Heart right ventricle (tissue), 16 donors: Measurements from ENCODE around the gene LARP1B. TPM values are rescaled to one million over a fixed set of nuclear protein-coding genes. Genes with fewer than 3 reads are reported as not detected.

Experiments used
- ATAC-seq, 8 donors: fragments of 200-7000 bp; cut with Tn5 transposase; one replicate each; pipeline ENCODE4 v1.9.1; 2020; ENCODE audit warnings: mild to moderate bottlenecking in 8 of 8, moderate library complexity in 8 of 8, moderate number of reproducible peaks in 1 of 8
- DNase-seq, 2 donors: peaks; one replicate each; pipeline ENCODE4 v3.0.0-alpha.2; 2020
- H3K27ac ChIP-seq, 10 donors: fragments of 200-600 bp; sonication (generic) in 2 of 10; one replicate each; pipeline versions ENCODE4 v1.5.0 to v1.8.0; 2020 to 2022; ENCODE audit warnings: mild to moderate bottlenecking in 3 of 10
- H3K27me3 ChIP-seq, 7 donors: fragments of 200-600 bp; one replicate each; pipeline ENCODE4 v1.8.0; 2021 to 2022; ENCODE audit warnings: mild to moderate bottlenecking in 2 of 7
- H3K36me3 ChIP-seq, 9 donors: fragments of 200-600 bp; sonication (generic) in 1 of 9; one replicate each; pipeline versions ENCODE4 v1.5.0 to v1.8.0; 2020 to 2022; ENCODE audit warnings: mild to moderate bottlenecking in 2 of 9
- H3K4me1 ChIP-seq, 9 donors: fragments of 200-600 bp; sonication (generic) in 1 of 9; one replicate each; pipeline versions ENCODE4 v1.5.0 to v1.8.0; 2020 to 2022; ENCODE audit warnings: mild to moderate bottlenecking in 4 of 9
- H3K4me3 ChIP-seq, 10 donors: fragments of 200-600 bp; sonication (generic) in 2 of 10; one replicate each; pipeline versions ENCODE4 v1.5.0 to v1.8.0; 2020 to 2022; ENCODE audit warnings: mild to moderate bottlenecking in 7 of 10, moderate library complexity in 2 of 10
- H3K9me3 ChIP-seq, 11 donors: fragments of 200-600 bp in 10 of 11; sonication (generic) in 2 of 11; one replicate each; pipeline versions ENCODE4 v1.5.0 to v1.8.0; 2013 to 2022; ENCODE audit warnings: mild to moderate bottlenecking in 2 of 11, control low read depth in 1 of 11, moderate library complexity in 1 of 11
- CTCF ChIP-seq, 9 donors: fragments of 200-600 bp; sonication (generic) in 2 of 9; IDR thresholded peaks; one replicate each; pipeline versions ENCODE4 v1.5.0 to v1.8.0; 2021 to 2022; ENCODE audit warnings: antibody characterized with exemption in 9 of 9, mild to moderate bottlenecking in 5 of 9, moderate library complexity in 1 of 9
- WGBS, 2 donors: extraction: QIAGEN DNeasy Blood & Tissue Kit; methylation state at CpG; one replicate each; pipeline ENCODE4 v1.1.7; 2013; ENCODE audit warnings: inconsistent platforms in 1 of 2; 5-methylcytosine and 5-hydroxymethylcytosine counted together
- intact Hi-C, 10 donors: fragments of 100-400 bp; cut with DNase I; formaldehyde crosslinking; loops; one replicate each; pipeline versions ENCODE4 v1.11.1 to v1.14.2; 2022
- long read RNA-seq, 3 donors: library from polyadenylated mRNA; unstranded; transcript quantifications; one replicate each; pipeline ENCODE4 v2.0.0, GENCODE V29; 2020 to 2021
- polyA plus RNA-seq, 2 donors: library from polyadenylated mRNA; stranded (reverse); fragments of 200-250 nt; gene quantifications; one replicate each; pipeline ENCODE4 v1.2.3, GENCODE V29; 2013
- total RNA-seq, 10 donors: library from RNA; stranded (reverse); fragmentation: NEBNext Ultra II Directional in 3 of 10; extraction: Animal tissue kit (Norgen Biotek cat#: 25700) in 3 of 10; gene quantifications; one replicate each; pipeline versions ENCODE4 v1.2.1 to v1.2.4, GENCODE V29; 2021 to 2023
- donor health status: Arrhythmogenic right ventricular cardiomyopathy.
- donor health status: ischemic (EF 13 %, LVEDD 7.1; RV severe dilation, severe dysfunction).
- donor health status: healthy with polysubstance abuse.
- donor health status: DM: no; HTN: yes; CAD: no.
- donor health status: DM: no; HTN: no; CAD: no.
- donor health status: ischemic (EF 25% LVEDD 6.9; RV normal size, moderate dysfunction).
- donor health status: ischemic (EF 25% LVEDD 5.7; RV mildly dilated, moderate dysfunction).
- donor health status: healthy.
- donor health status: DM: yes; HTN: yes; CAD: no.
- donor health status: Ischemic cardiomyopathy.
- donor health status: ischemic (EF 35%, LVEDD 5.7; RV mildly dilated, moderate dysfunction).
- donor health status: nonischemic (EF 11% LVEDD 7.7; RV severe dilation, severe dysfunction).
- donor health status: DM: yes; HTN: yes; CAD: no.
- donor health status: PGD.
- donor health status: ischemic (EF 29% LVEDD 5.4; RV normal size, mild dysfunction).
- donor health status: nonischemic (EF 23%, LVEDD 6.1; RV moderate dilation, normal function).

LARP1B gene
- 10 to 100 TPM; 14.5 to 20.3 (median 18.9) TPM for total RNA-seq
- 10 to 100 TPM; 17.4 to 19.9 TPM for polyA plus RNA-seq
- long read RNA-seq, donor 1, partial matches to known transcripts = 4 of 16 reads
- long read RNA-seq, donor 1, other reads (novel, unspliced or antisense) = 6 of 16 reads
- long read RNA-seq, donor 2, transcript LARP1B-211 (10 exons, 2,563 nt) = major isoform, 5 of 23 reads
- long read RNA-seq, donor 2, partial matches to known transcripts = 9 of 23 reads
- long read RNA-seq, donor 2, other reads (novel, unspliced or antisense) = 4 of 23 reads
- long read RNA-seq, donor 3, partial matches to known transcripts = 1 of 7 reads
- long read RNA-seq, donor 3, other reads (novel, unspliced or antisense) = 2 of 7 reads

GRCh38 chr4:128060699-128061565, at the start of gene LARP1B:
Gene LARP1B (plus strand): TSS chr4:128061312. CDS start chr4:128074952, 13,640 bp downstream.
- intact Hi-C loops = loop anchor here in 5 of 10 donors (5.0 to 10.0 kb wide), 4 partner anchors 94 to 224 kb away; partner anchors contain the start of genes ABHD18 (in 4 of the 5), MFSD8 (in 4 of the 5), PGRMC2 (in 1 of the 5) and PLK4 (in 1 of the 5)
- Histone ChIP-seq H3K27ac (peak within 1 kb of the TSS; percentile 76 to 98 (median 94)), H3K4me1 (peaks cover 0 to 24% (median 9%) of the 10 kb centered on the region in 9 donors), H3K4me3 (peak within 1 kb of the TSS; percentile 58 to 85 (median 73)), H3K36me3 (no peaks in the 10 kb centered on the region), H3K9me3 (no peaks in the 10 kb centered on the region), H3K27me3 (no peaks in the 10 kb centered on the region)
- ATAC-seq (peak; percentile 96 to 98 (median 97)), DNase-seq (peak; percentile 95 to 96)
- TF ChIP-seq CTCF (IDR thresholded peaks at IDR 0.05) = peak in 2 of 9 donors; percentile 10 to 11
- 0 to 1% methylated on average over 91 to 112 of the region's 112 CpGs for WGBS, 2 donors

GRCh38 chr4:128025319-128025718, 35.8 kb upstream of the LARP1B start:
- H3K4me3 ChIP-seq = no peak overlapping the region
- no peaks in the 10 kb centered on the region for H3K27me3 ChIP-seq
- DNase-seq (no peak), ATAC-seq (no peak)
- intact Hi-C loops = loop anchor here in 1 of 10 donors (1.0 kb wide), 1 partner anchor 32 kb away; no protein-coding TSS in a partner anchor
- H3K4me1 ChIP-seq = no peaks in the 10 kb centered on the region
- TF ChIP-seq CTCF (IDR thresholded peaks at IDR 0.05) = no peak
- no peak overlapping the region for H3K27ac ChIP-seq
- H3K9me3 ChIP-seq = peaks cover 0 to 5% (median 0%) of the 10 kb centered on the region in 11 donors
- peaks cover 0 to 100% (median 62%) of the 10 kb centered on the region in 9 donors for H3K36me3 ChIP-seq

GRCh38 chr4:128029907-128030306, 31.2 kb upstream of the LARP1B start:
- TF ChIP-seq CTCF (IDR thresholded peaks at IDR 0.05) = no peak
- Histone ChIP-seq H3K27ac (no peak overlapping the region), H3K4me1 (no peaks in the 10 kb centered on the region), H3K27me3 (no peaks in the 10 kb centered on the region), H3K9me3 (peaks cover 0 to 5% (median 0%) of the 10 kb centered on the region in 11 donors), H3K36me3 (peaks cover 0 to 94% (median 35%) of the 10 kb centered on the region in 9 donors), H3K4me3 (no peak overlapping the region)
- ATAC-seq (no peak), DNase-seq (no peak)
- intact Hi-C loops = no loop called here
- WGBS, 2 donors = 96 to 99% methylated on average over 4 of the region's 4 CpGs

- Histone ChIP-seq H3K27me3 (no peaks in the 10 kb centered on the region), H3K36me3 (peaks cover 0 to 92% (median 31%) of the 10 kb centered on the region in 9 donors), H3K4me3 (no peak overlapping the region), H3K9me3 (no peaks in the 10 kb centered on the region), H3K4me1 (no peaks in the 10 kb centered on the region), H3K27ac (no peak overlapping the region)
- 93% methylated on average over 3 of the region's 3 CpGs for WGBS, 2 donors
- intact Hi-C loops = no loop called here
- no peak for TF ChIP-seq CTCF (IDR thresholded peaks at IDR 0.05)
- no peak for DNase-seq
- no peak for ATAC-seq
These were observed 29.2 kb upstream of the LARP1B start for GRCh38 chr4:128031756-128032384.
